CD4-positive, alpha-beta memory T cell (primary cell): ENCODE data around the gene GP1BA. TPM values are rescaled to one million over a fixed set of nuclear protein-coding genes. Genes with fewer than 3 reads are reported as not detected.
A peak's percentile ranks its signal among the peaks of the same experiment; 100 is the strongest.

Source experiments
- CTCF ChIA-PET: fragments of 350-600 bp; sonication (Branson Sonifier 250); formaldehyde crosslinking; loops from one replicate; lab custom pipeline; 2021; ENCODE audit warnings: inconsistent platforms; ENCODE audit not compliant: partially characterized antibody; lab: Charles Lee
- POLR2A ChIA-PET: fragments of 350-600 bp; sonication (Branson Sonifier 250); formaldehyde crosslinking; loops from one replicate; lab custom pipeline; 2021; ENCODE audit not compliant: partially characterized antibody; lab: Charles Lee
- DNase-seq, 5 donors: peaks; one replicate each; pipeline versions ENCODE4 v3.0.0 to v3.0.0-alpha.2; 2020 to 2022; ENCODE audit warnings: mixed read lengths in 1 of 5
- H3K27ac ChIP-seq: one replicate; pipeline ENCODE4 v1.7.0; 2013; ENCODE audit warnings: low read depth, low read length
- H3K27me3 ChIP-seq: 2 replicates; pipeline ENCODE4 v1.7.0; 2013; ENCODE audit warnings: mild to moderate bottlenecking, low read length, moderate library complexity; ENCODE audit not compliant: insufficient read depth
- H3K36me3 ChIP-seq: 2 replicates; pipeline ENCODE4 v1.7.0; 2013; ENCODE audit warnings: mild to moderate bottlenecking, low read length, moderate library complexity; ENCODE audit not compliant: insufficient read depth
- H3K4me1 ChIP-seq: 2 replicates; pipeline ENCODE4 v1.7.0; 2013; ENCODE audit warnings: mild to moderate bottlenecking, low read length, moderate library complexity; ENCODE audit not compliant: insufficient read depth
- H3K4me3 ChIP-seq, 2 donors: one replicate each; pipeline ENCODE4 v1.7.0; 2013; ENCODE audit warnings: low read length in 2 of 2, mild to moderate bottlenecking in 1 of 2
- H3K9me3 ChIP-seq, 2 donors: one replicate each; pipeline ENCODE4 v1.7.0; 2013; ENCODE audit warnings: low read length in 2 of 2, control low read depth in 1 of 2; ENCODE audit not compliant: control insufficient read depth in 1 of 2
- H3K27ac Mint-ChIP-seq, 7 donors: one replicate each; pipeline ENCODE4 v1.8.0; 2020 to 2021; ENCODE audit warnings: mixed read lengths in 7 of 7, mild to moderate bottlenecking in 6 of 7, inconsistent platforms in 3 of 7, moderate library complexity in 3 of 7
- H3K27me3 Mint-ChIP-seq, 2 donors: one replicate each; pipeline ENCODE4 v1.8.0; 2020 to 2021; ENCODE audit warnings: mixed read lengths in 2 of 2
- H3K36me3 Mint-ChIP-seq, 2 donors: one replicate each; pipeline ENCODE4 v1.8.0; 2020 to 2021; ENCODE audit warnings: mixed read lengths in 2 of 2, inconsistent platforms in 1 of 2, mild to moderate bottlenecking in 1 of 2
- H3K4me1 Mint-ChIP-seq, 4 donors: one replicate each; pipeline ENCODE4 v1.8.0; 2020 to 2021; ENCODE audit warnings: mixed read lengths in 4 of 4, mild to moderate bottlenecking in 1 of 4
- H3K4me3 Mint-ChIP-seq, 8 donors: one replicate each; pipeline ENCODE4 v1.8.0; 2020 to 2021; ENCODE audit warnings: mixed read lengths in 8 of 8, mild to moderate bottlenecking in 7 of 8, moderate library complexity in 6 of 8, inconsistent platforms in 3 of 8
- H3K9me3 Mint-ChIP-seq, 8 donors: one replicate each; pipeline ENCODE4 v1.8.0; 2020 to 2021; ENCODE audit warnings: mixed read lengths in 8 of 8, mild to moderate bottlenecking in 5 of 8, inconsistent platforms in 3 of 8, moderate library complexity in 1 of 8
- intact Hi-C: fragments of 100-400 bp; cut with micrococcal nuclease; formaldehyde crosslinking; loops from one replicate; pipeline ENCODE4 v1.15.1; 2023
- polyA plus RNA-seq, 2 donors: library from polyadenylated mRNA; unstranded; fragments of 300-500 nt; fragmentation: Illumina TruSeq; gene quantifications; one replicate each; pipeline ENCODE4 v1.2.3, GENCODE V29; 2021
- total RNA-seq, 2 experiments: library from RNA; stranded (reverse); gene quantifications; one replicate each; pipeline ENCODE4 v1.2.3, GENCODE V29; 2021

Gene GP1BA
- total and polyA plus RNA-seq, 4 experiments from 2014 or later, result not detected

- H3K27me3 ChIP-seq, result no peaks in the 10 kb centered on the region
- peaks cover 1 to 7% (median 3%) of the 10 kb centered on the region in 4 donors for H3K4me1 Mint-ChIP-seq
- no peaks in the 10 kb centered on the region for H3K9me3 Mint-ChIP-seq
- DNase-seq, result no peak
- no peak overlapping the region for H3K4me3 Mint-ChIP-seq
- peaks cover 57% of the 10 kb centered on the region for H3K36me3 ChIP-seq
- no peaks in the 10 kb centered on the region for H3K9me3 ChIP-seq
- H3K36me3 Mint-ChIP-seq, result peaks cover 26 to 53% of the 10 kb centered on the region in 2 donors
- no peak overlapping the region for H3K4me3 ChIP-seq
- H3K27ac ChIP-seq, result no peak overlapping the region
- H3K27ac Mint-ChIP-seq, result no peak overlapping the region
- H3K4me1 ChIP-seq, result no peaks in the 10 kb centered on the region
- no peaks in the 10 kb centered on the region for H3K27me3 Mint-ChIP-seq
- POLR2A ChIA-PET, result no interaction called here
- CTCF ChIA-PET, result interaction anchor here (7.3 kb wide), 1 partner anchor 185 kb away, joined by 50 read pairs; the partner anchor contains the start of gene ARRB2
- intact Hi-C loops, result no loop called here
Measured at GRCh38 chr17:4893272-4893671, 38.8 kb upstream of the GP1BA start.

GRCh38 chr17:4893721-4894560 lies 38.1 kb upstream of the GP1BA start:
- H3K4me1 ChIP-seq, result peaks cover 5% of the 10 kb centered on the region
- peaks cover 26 to 52% of the 10 kb centered on the region in 2 donors for H3K36me3 Mint-ChIP-seq
- intact Hi-C loops, result no loop called here
- H3K27ac Mint-ChIP-seq, result peak overlapping the region in 1 of 7 donors; percentile 64
- H3K36me3 ChIP-seq, result peaks cover 57% of the 10 kb centered on the region
- no peaks in the 10 kb centered on the region for H3K27me3 Mint-ChIP-seq
- H3K27ac ChIP-seq, result no peak overlapping the region
- no peaks in the 10 kb centered on the region for H3K27me3 ChIP-seq
- ChIA-PET POLR2A (no interaction called here), CTCF (no interaction called here)
- H3K4me3 ChIP-seq, result no peak overlapping the region
- no peak for DNase-seq
- H3K4me1 Mint-ChIP-seq, result peaks cover 1 to 10% (median 6%) of the 10 kb centered on the region in 4 donors
- H3K4me3 Mint-ChIP-seq, result no peak overlapping the region
- H3K9me3 Mint-ChIP-seq, result no peaks in the 10 kb centered on the region
- no peaks in the 10 kb centered on the region for H3K9me3 ChIP-seq

GRCh38 chr17:4895121-4895520 lies 37.0 kb upstream of the GP1BA start:
- Histone ChIP-seq H3K9me3 (no peaks in the 10 kb centered on the region), H3K4me1 (peaks cover 12% of the 10 kb centered on the region), H3K36me3 (peaks cover 56% of the 10 kb centered on the region), H3K27ac (no peak overlapping the region), H3K27me3 (no peaks in the 10 kb centered on the region), H3K4me3 (no peak overlapping the region)
- CTCF ChIA-PET, result no interaction called here
- POLR2A ChIA-PET, result no interaction called here
- H3K4me1 Mint-ChIP-seq, result peaks cover 2 to 16% (median 12%) of the 10 kb centered on the region in 4 donors
- peaks cover 22 to 48% of the 10 kb centered on the region in 2 donors for H3K36me3 Mint-ChIP-seq
- H3K27ac Mint-ChIP-seq, result peak overlapping the region in 1 of 7 donors; percentile 13
- H3K27me3 Mint-ChIP-seq, result peaks cover 0 to 2% of the 10 kb centered on the region in 2 donors
- no peak overlapping the region for H3K4me3 Mint-ChIP-seq
- DNase-seq, result no peak
- intact Hi-C loops, result no loop called here
- no peaks in the 10 kb centered on the region for H3K9me3 Mint-ChIP-seq

- DNase-seq, result no peak
- Histone ChIP-seq H3K27ac (no peak overlapping the region), H3K36me3 (peaks cover 49% of the 10 kb centered on the region), H3K9me3 (no peaks in the 10 kb centered on the region), H3K4me1 (peaks cover 18% of the 10 kb centered on the region), H3K27me3 (no peaks in the 10 kb centered on the region), H3K4me3 (no peak overlapping the region)
- Mint-ChIP-seq H3K27me3 (peaks cover 0 to 2% of the 10 kb centered on the region in 2 donors), H3K9me3 (no peaks in the 10 kb centered on the region), H3K4me1 (peaks cover 3 to 20% (median 14%) of the 10 kb centered on the region in 4 donors), H3K4me3 (peak overlapping the region in 1 of 8 donors; percentile 59), H3K27ac (peak overlapping the region in 1 of 7 donors; percentile 13), H3K36me3 (peaks cover 22 to 43% of the 10 kb centered on the region in 2 donors)
- ChIA-PET CTCF (interaction anchor here (1.0 kb wide), 1 partner anchor 13 kb away, joined by 3 read pairs; no protein-coding TSS in a partner anchor), POLR2A (interaction anchor here (1.3 kb wide), 1 partner anchor 44 kb away, joined by 3 read pairs; the partner anchor contains the start of genes RNF167 and SLC25A11)
- intact Hi-C loops, result no loop called here
Measured at GRCh38 chr17:4895657-4896331, 36.3 kb upstream of the GP1BA start.

- Mint-ChIP-seq H3K9me3 (no peaks in the 10 kb centered on the region), H3K4me1 (peaks cover 5 to 27% (median 17%) of the 10 kb centered on the region in 4 donors), H3K36me3 (peaks cover 16 to 42% of the 10 kb centered on the region in 2 donors), H3K27ac (peak overlapping the region in 4 of 7 donors; percentile 13 to 87 (median 24)), H3K27me3 (peaks cover 0 to 2% of the 10 kb centered on the region in 2 donors), H3K4me3 (no peak overlapping the region)
- Histone ChIP-seq H3K4me1 (peaks cover 23% of the 10 kb centered on the region), H3K36me3 (peaks cover 42% of the 10 kb centered on the region), H3K27me3 (no peaks in the 10 kb centered on the region), H3K4me3 (no peak overlapping the region), H3K9me3 (no peaks in the 10 kb centered on the region), H3K27ac (no peak overlapping the region)
- POLR2A ChIA-PET, result interaction anchor here (0.9 to 1.3 kb wide), 2 partner anchors 44 to 187 kb away, joined by 3 to 4 read pairs; partner anchors contain the start of genes ARRB2, RNF167 and SLC25A11
- CTCF ChIA-PET, result interaction anchor here (0.9 to 1.0 kb wide), 2 partner anchors 8 to 12 kb away, joined by 3 read pairs; no protein-coding TSS in a partner anchor
- intact Hi-C loops, result no loop called here
- no peak for DNase-seq
Measured at GRCh38 chr17:4896332-4897197, 35.5 kb upstream of the GP1BA start.

- Histone ChIP-seq H3K4me3 (no peak overlapping the region), H3K4me1 (peaks cover 23% of the 10 kb centered on the region), H3K27ac (no peak overlapping the region), H3K36me3 (peaks cover 36% of the 10 kb centered on the region), H3K9me3 (no peaks in the 10 kb centered on the region), H3K27me3 (no peaks in the 10 kb centered on the region)
- peaks cover 14 to 39% of the 10 kb centered on the region in 2 donors for H3K36me3 Mint-ChIP-seq
- POLR2A ChIA-PET, result interaction anchor here (0.9 to 1.3 kb wide), 2 partner anchors 43 to 187 kb away, joined by 3 to 4 read pairs; partner anchors contain the start of genes ARRB2, RNF167 and SLC25A11
- H3K27ac Mint-ChIP-seq, result peak overlapping the region in 3 of 7 donors; percentile 13 to 87 (median 30)
- intact Hi-C loops, result no loop called here
- H3K27me3 Mint-ChIP-seq, result peaks cover 0 to 2% of the 10 kb centered on the region in 2 donors
- no peak overlapping the region for H3K4me3 Mint-ChIP-seq
- H3K4me1 Mint-ChIP-seq, result peaks cover 5 to 32% (median 18%) of the 10 kb centered on the region in 4 donors
- DNase-seq, result no peak
- CTCF ChIA-PET, result interaction anchor here (0.9 kb wide), 1 partner anchor 9 kb away, joined by 3 read pairs; no protein-coding TSS in a partner anchor
- H3K9me3 Mint-ChIP-seq, result no peaks in the 10 kb centered on the region
Measured at GRCh38 chr17:4897198-4897687, 34.8 kb upstream of the GP1BA start.
